ENCODE results near the gene RAB28.

DNA sequence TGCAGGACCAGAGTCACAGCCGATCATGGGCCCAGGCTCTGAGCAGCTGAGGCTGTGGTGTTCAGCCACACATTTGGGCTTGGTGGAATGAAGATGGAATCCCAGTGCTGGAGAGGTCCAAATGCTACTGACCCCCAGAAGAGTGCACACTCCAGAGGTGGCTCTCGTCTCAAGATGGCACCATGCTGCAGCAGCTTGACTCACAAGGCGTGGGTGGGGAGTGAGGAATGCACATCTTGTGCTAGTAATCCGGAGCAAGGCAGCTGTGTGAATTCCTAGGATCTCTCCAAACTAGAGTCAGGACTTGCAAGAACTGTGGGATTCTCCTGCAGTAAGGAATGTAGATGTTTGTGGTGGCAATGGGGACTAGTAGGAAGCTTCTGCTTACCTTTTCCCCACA, 28.7 kb downstream of the RAB28 start:
- TF ChIP-seq, protein P1, sequence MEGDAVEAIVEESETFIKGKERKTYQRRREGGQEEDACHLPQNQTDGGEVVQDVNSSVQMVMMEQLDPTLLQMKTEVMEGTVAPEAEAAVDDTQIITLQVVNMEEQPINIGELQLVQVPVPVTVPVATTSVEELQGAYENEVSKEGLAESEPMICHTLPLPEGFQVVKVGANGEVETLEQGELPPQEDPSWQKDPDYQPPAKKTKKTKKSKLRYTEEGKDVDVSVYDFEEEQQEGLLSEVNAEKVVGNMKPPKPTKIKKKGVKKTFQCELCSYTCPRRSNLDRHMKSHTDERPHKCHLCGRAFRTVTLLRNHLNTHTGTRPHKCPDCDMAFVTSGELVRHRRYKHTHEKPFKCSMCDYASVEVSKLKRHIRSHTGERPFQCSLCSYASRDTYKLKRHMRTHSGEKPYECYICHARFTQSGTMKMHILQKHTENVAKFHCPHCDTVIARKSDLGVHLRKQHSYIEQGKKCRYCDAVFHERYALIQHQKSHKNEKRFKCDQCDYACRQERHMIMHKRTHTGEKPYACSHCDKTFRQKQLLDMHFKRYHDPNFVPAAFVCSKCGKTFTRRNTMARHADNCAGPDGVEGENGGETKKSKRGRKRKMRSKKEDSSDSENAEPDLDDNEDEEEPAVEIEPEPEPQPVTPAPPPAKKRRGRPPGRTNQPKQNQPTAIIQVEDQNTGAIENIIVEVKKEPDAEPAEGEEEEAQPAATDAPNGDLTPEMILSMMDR (IDR thresholded peaks at IDR 0.05; ENCODE audit: low read depth, low read length): no peak
- TF ChIP-seq EZH2phosphoT487 (IDR thresholded peaks at IDR 0.05; ENCODE audit: low read depth): no peak
